Mesenchymal stem cell (in vitro differentiated cells and primary cell): ENCODE measurements around the gene PDS5B.

Experiments used
- DNase-seq: peaks from one replicate; pipeline ENCODE4 v3.0.0-alpha.2; 2013
- H2AFZ ChIP-seq: one replicate; pipeline ENCODE4 v1.6.1; 2013; ENCODE audit warnings: low read depth, mild to moderate bottlenecking, control low read depth, inconsistent platforms, low read length, moderate library complexity
- H2AK5ac ChIP-seq: 2 replicates; pipeline ENCODE4 v1.6.1; 2013; ENCODE audit warnings: low read length, moderate library complexity, mild to moderate bottlenecking, inconsistent platforms; ENCODE audit not compliant: severe bottlenecking
- H2BK120ac ChIP-seq: one replicate; pipeline ENCODE4 v1.6.1; 2013; ENCODE audit warnings: low read depth, mild to moderate bottlenecking, inconsistent platforms, low read length, moderate library complexity
- H2BK12ac ChIP-seq, 2 experiments: one replicate each; pipeline ENCODE4 v1.6.1; 2013; ENCODE audit warnings: inconsistent platforms in 2 of 2, low read length in 2 of 2, mild to moderate bottlenecking in 2 of 2, moderate library complexity in 2 of 2, control low read depth in 1 of 2
- H2BK15ac ChIP-seq: one replicate; pipeline ENCODE4 v1.6.1; 2013; ENCODE audit warnings: mild to moderate bottlenecking, low read depth, inconsistent platforms; ENCODE audit not compliant: poor library complexity, severe bottlenecking
- H2BK5ac ChIP-seq: 2 replicates; pipeline ENCODE4 v1.6.1; 2013; ENCODE audit warnings: low read depth, mild to moderate bottlenecking, low read length, control low read depth, inconsistent platforms; ENCODE audit not compliant: poor library complexity, severe bottlenecking
- H3K14ac ChIP-seq, 2 experiments: one replicate each; pipeline ENCODE4 v1.6.1; 2013; ENCODE audit warnings: inconsistent platforms in 2 of 2, low read length in 2 of 2, control low read depth in 1 of 2, mild to moderate bottlenecking in 1 of 2, moderate library complexity in 1 of 2
- H3K18ac ChIP-seq, 2 experiments: one replicate each; pipeline ENCODE4 v1.6.1; 2013; ENCODE audit warnings: inconsistent platforms in 2 of 2, low read length in 2 of 2, control low read depth in 1 of 2, low read depth in 1 of 2, mild to moderate bottlenecking in 1 of 2
- H3K23ac ChIP-seq, 2 experiments: one replicate each; pipeline ENCODE4 v1.6.1; 2013; ENCODE audit warnings: inconsistent platforms in 2 of 2, low read length in 2 of 2, mild to moderate bottlenecking in 2 of 2, moderate library complexity in 2 of 2, control low read depth in 1 of 2
- H3K27ac ChIP-seq: 2 replicates; pipeline ENCODE4 v1.5.1; 2013; ENCODE audit warnings: mild to moderate bottlenecking, moderate library complexity, low read length, control low read depth, inconsistent platforms; ENCODE audit not compliant: poor library complexity, severe bottlenecking
- H3K27me3 ChIP-seq, 2 experiments: 2 replicates each; pipeline versions ENCODE4 v1.6.1 to v1.7.0; 2013; ENCODE audit warnings: low read length in 2 of 2, mild to moderate bottlenecking in 2 of 2, moderate library complexity in 2 of 2, control low read depth in 1 of 2, inconsistent platforms in 1 of 2; ENCODE audit not compliant: control insufficient read depth in 1 of 2, insufficient read depth in 1 of 2
- H3K36me3 ChIP-seq, 2 experiments: 2 replicates each; pipeline versions ENCODE4 v1.6.1 to v1.7.0; 2013; ENCODE audit warnings: low read length in 2 of 2, control low read depth in 1 of 2, inconsistent platforms in 1 of 2, low read depth in 1 of 2, mild to moderate bottlenecking in 1 of 2; ENCODE audit not compliant: insufficient read depth in 2 of 2, control insufficient read depth in 1 of 2
- H3K4ac ChIP-seq, 2 experiments: one replicate each; pipeline ENCODE4 v1.6.1; 2013; ENCODE audit warnings: inconsistent platforms in 2 of 2, low read length in 2 of 2, mild to moderate bottlenecking in 2 of 2, moderate library complexity in 2 of 2, control low read depth in 1 of 2, low read depth in 1 of 2
- H3K4me1 ChIP-seq: 2 replicates; pipeline ENCODE4 v1.6.1; 2013; ENCODE audit warnings: low read depth, low read length, control low read depth; ENCODE audit not compliant: control insufficient read depth, insufficient read depth
- H3K4me2 ChIP-seq: 2 replicates; pipeline ENCODE4 v1.6.1; 2013; ENCODE audit warnings: low read length, mild to moderate bottlenecking, inconsistent platforms; ENCODE audit not compliant: poor library complexity, severe bottlenecking
- H3K4me3 ChIP-seq, 2 experiments: 2 replicates each; pipeline versions ENCODE4 v1.5.1 to v1.7.0; 2013; ENCODE audit warnings: low read length in 2 of 2, mild to moderate bottlenecking in 2 of 2, control low read depth in 1 of 2, low read depth in 1 of 2; ENCODE audit not compliant: insufficient read depth in 1 of 2
- H3K79me1 ChIP-seq: replicated peaks from 2 replicates; pipeline ENCODE4 v1.6.1; 2013; ENCODE audit warnings: mild to moderate bottlenecking, control low read depth, low read length, inconsistent platforms; ENCODE audit not compliant: poor library complexity, severe bottlenecking
- H3K9ac ChIP-seq: 2 replicates; pipeline ENCODE4 v1.7.0; 2013; ENCODE audit warnings: mild to moderate bottlenecking, low read length, moderate library complexity
- H3K9me3 ChIP-seq: 2 replicates; pipeline ENCODE4 v1.7.0; 2013; ENCODE audit warnings: mild to moderate bottlenecking, low read length; ENCODE audit not compliant: control insufficient read depth
- H4K8ac ChIP-seq: one replicate; pipeline ENCODE4 v1.6.1; 2013; ENCODE audit warnings: inconsistent platforms, mild to moderate bottlenecking, low read length, moderate library complexity
- H4K91ac ChIP-seq: one replicate; pipeline ENCODE4 v1.6.1; 2013; ENCODE audit warnings: mild to moderate bottlenecking, low read length, inconsistent platforms
- WGBS: methylation state at CpG from one replicate; pipeline ENCODE4 v1.1.7; 2013; ENCODE audit warnings: mixed read lengths; 5-methylcytosine and 5-hydroxymethylcytosine counted together

Gene PDS5B

DNA sequence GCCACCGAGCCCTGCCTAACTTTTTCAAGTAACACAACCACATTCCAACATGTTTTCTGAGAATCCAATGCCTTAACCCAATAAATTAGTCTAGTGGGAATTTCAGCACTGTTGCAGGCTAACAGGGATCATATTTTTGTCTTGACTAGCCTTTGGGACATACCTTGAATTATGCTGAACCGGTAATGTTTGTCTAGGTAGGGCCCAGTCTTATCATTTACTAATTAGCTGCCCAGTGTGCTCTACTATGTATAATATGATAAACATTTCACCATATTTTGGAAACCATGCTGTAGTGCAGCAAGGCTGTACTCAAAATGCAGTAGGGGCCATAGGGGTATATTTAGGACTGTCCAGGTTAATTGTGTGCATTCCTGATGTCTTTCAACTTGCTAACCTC is 3.3 kb upstream of the PDS5B start:
- Histone ChIP-seq H3K4me3 (no peak overlapping the region), H2BK12ac (no peak overlapping the region), H3K23ac (no peak overlapping the region), H3K9ac (no peak overlapping the region), H3K27me3 (no peaks in the 10 kb centered on the region), H2AFZ (no peak overlapping the region), H3K14ac (no peak overlapping the region), H3K79me1 (no peaks in the 10 kb centered on the region), H3K4me2 (no peak overlapping the region), H3K4me1 (peaks cover 2% of the 10 kb centered on the region), H2BK15ac (no peak overlapping the region), H2BK120ac (no peak overlapping the region), H4K91ac (no peak overlapping the region), H3K36me3 (no peaks in the 10 kb centered on the region), H3K18ac (no peak overlapping the region), H3K4ac (no peak overlapping the region), H2AK5ac (no peak overlapping the region), H3K27ac (no peak overlapping the region), H4K8ac (no peak overlapping the region), H2BK5ac (no peak overlapping the region), H3K9me3 (no peaks in the 10 kb centered on the region)
- WGBS: no CpG with 5 or more reads among the region's 2 CpGs
- DNase-seq: no peak

DNA sequence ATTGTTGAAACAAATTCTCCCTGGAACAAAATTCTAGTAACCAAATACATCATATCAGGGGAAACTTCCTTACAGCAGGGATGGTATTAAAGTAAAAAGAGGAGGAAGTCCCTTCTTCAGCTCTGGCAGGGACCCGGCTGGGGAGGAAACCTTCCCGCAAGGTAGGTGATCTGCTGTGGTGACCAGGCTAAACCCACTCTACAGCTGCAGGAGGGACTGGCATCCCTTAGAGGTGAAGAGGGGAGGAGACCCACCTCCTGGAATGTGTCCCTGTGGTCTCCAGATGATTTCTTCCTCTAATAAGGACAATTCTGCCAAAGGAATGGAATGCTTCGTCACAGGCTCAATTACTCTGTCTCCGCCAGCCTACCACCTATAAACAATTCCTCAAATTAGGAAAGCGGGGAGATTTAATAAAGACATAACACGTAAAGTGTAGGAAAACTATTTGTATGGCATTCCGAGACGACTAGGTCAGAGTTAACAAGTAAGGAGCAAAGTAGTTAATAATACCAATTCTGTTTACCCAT is 637 bp upstream of the PDS5B start:
- Histone ChIP-seq H4K91ac (no peak overlapping the region), H3K27me3 (no peaks in the 10 kb centered on the region), H3K27ac (peak overlapping the region; percentile 65), H3K4me2 (peak overlapping the region; percentile 88), H3K18ac (peak overlapping the region in 1 of 2 experiments; percentile 12), H3K79me1 (no peaks in the 10 kb centered on the region), H3K9me3 (no peaks in the 10 kb centered on the region), H3K4me3 (peak overlapping the region; percentile 22 to 83), H3K14ac (no peak overlapping the region), H2BK120ac (no peak overlapping the region), H2BK12ac (peak overlapping the region in 1 of 2 experiments; percentile 39), H4K8ac (peak overlapping the region; percentile 45), H2AFZ (peak overlapping the region; percentile 92), H3K9ac (peak overlapping the region; percentile 93), H3K36me3 (no peaks in the 10 kb centered on the region), H2BK5ac (no peak overlapping the region), H3K23ac (no peak overlapping the region), H3K4ac (no peak overlapping the region), H2BK15ac (no peak overlapping the region), H2AK5ac (peak overlapping the region; percentile 69), H3K4me1 (peaks cover 2% of the 10 kb centered on the region)
- 28% methylated on average over 4 of the region's 8 CpGs for WGBS
- no peak for DNase-seq

DNA sequence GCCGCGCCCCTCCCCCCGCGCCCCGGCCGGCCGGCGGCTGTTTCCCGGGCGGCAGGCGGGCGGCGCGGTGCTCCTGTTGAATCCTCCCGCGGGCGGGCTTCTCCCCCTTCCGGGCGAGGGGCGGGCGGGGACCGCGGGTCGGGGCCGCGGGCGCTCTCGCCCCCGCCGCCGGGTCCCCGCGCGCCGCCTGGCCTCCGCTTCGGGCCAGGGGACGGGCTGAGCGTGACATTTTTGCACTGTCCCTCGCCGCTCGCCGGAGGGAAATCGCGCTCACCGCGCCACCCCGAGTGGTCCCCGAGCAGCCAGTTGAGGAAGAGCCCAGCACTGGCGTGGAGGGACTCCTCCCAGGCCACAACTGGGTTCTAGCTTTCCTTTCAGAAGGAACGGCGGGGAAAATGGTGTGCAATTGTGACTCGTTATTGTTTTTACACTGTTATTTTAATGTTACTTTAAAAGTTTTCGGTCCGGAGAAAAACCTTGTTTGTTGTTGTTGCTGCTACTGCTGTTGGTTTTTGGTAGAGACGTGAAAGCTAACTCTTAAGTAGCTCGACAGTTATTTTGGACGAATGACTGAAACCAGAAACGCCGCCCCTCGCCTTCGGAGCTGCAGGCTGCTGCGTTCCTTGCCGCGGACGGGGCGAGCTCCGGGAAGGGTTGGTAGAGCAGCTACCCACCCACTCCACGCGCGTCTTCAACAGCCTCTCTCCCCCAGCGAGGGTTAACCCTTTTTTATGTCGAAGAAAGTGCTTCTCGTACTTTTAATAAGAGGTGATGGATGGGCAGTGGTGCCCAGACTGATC is 959 bp downstream of the PDS5B start:
- peak; percentile 81 for DNase-seq

DNA sequence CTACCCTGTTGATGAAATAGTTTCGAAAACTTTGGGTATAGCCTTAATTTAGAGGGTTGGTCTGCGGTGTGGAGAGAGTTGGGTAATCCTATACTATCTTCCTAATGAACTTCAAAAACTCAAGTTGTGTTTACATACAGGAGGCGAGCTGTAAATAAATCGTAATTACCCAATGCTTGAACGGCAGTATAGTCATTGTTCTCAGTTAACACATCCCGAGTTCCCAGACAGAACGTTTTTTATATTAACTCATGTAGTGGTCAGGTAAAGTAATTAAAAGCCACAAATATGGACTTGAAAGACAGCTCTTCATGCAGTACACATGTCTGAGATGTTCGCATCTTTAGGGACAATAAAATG is 1.5 kb downstream of the PDS5B start:
- no peak overlapping the region for H2BK120ac ChIP-seq
- no peaks in the 10 kb centered on the region for H3K27me3 ChIP-seq
- H3K4ac ChIP-seq: no peak overlapping the region
- H2BK15ac ChIP-seq: no peak overlapping the region
- H3K9ac ChIP-seq: peak overlapping the region; percentile 90
- H4K8ac ChIP-seq: no peak overlapping the region
- H3K4me1 ChIP-seq: peaks cover 2% of the 10 kb centered on the region
- no peak overlapping the region for H4K91ac ChIP-seq
- H3K4me2 ChIP-seq: peak overlapping the region; percentile 55
- WGBS: 5% methylated on average over 5 of the region's 8 CpGs
- no peaks in the 10 kb centered on the region for H3K9me3 ChIP-seq
- no peaks in the 10 kb centered on the region for H3K36me3 ChIP-seq
- H2BK5ac ChIP-seq: no peak overlapping the region
- H3K23ac ChIP-seq: no peak overlapping the region
- peak overlapping the region; percentile 86 for H3K27ac ChIP-seq
- peak overlapping the region in 1 of 2 experiments; percentile 98 for H3K4me3 ChIP-seq
- no peak overlapping the region for H2BK12ac ChIP-seq
- H3K14ac ChIP-seq: no peak overlapping the region
- no peak overlapping the region for H2AFZ ChIP-seq
- no peak overlapping the region for H2AK5ac ChIP-seq
- DNase-seq: peak; percentile 69
- H3K18ac ChIP-seq: no peak overlapping the region
- H3K79me1 ChIP-seq: no peaks in the 10 kb centered on the region

More for the DNA sequence above, 959 bp downstream of the PDS5B start:
- no peak overlapping the region for H4K91ac ChIP-seq
- H4K8ac ChIP-seq: peak overlapping the region; percentile 52
- peak overlapping the region; percentile 55 for H3K4me2 ChIP-seq
- H3K27me3 ChIP-seq: no peaks in the 10 kb centered on the region
- peak overlapping the region; percentile 98 to 100 for H3K4me3 ChIP-seq
- H3K27ac ChIP-seq: peak overlapping the region; percentile 86
- H3K79me1 ChIP-seq: no peaks in the 10 kb centered on the region
- H2BK15ac ChIP-seq: no peak overlapping the region
- no peak overlapping the region for H2AFZ ChIP-seq
- under 1% methylated on average over 35 of the region's 74 CpGs for WGBS
- H3K9ac ChIP-seq: peak overlapping the region; percentile 90
- H2AK5ac ChIP-seq: no peak overlapping the region
- peaks cover 2% of the 10 kb centered on the region for H3K4me1 ChIP-seq
- H3K9me3 ChIP-seq: no peaks in the 10 kb centered on the region
- H3K18ac ChIP-seq: peak overlapping the region; percentile 52 to 96
- peak overlapping the region; percentile 62 for H2BK5ac ChIP-seq
- H3K36me3 ChIP-seq: no peaks in the 10 kb centered on the region
- H3K23ac ChIP-seq: no peak overlapping the region
- H2BK12ac ChIP-seq: peak overlapping the region in 1 of 2 experiments; percentile 15
- peak overlapping the region in 1 of 2 experiments; percentile 86 for H3K4ac ChIP-seq
- peak overlapping the region; percentile 61 for H2BK120ac ChIP-seq
- H3K14ac ChIP-seq: peak overlapping the region; percentile 65 to 69
